Type B pancreatic cell (in vitro differentiated cells): ENCODE data around the gene XRRA1. TPM values are rescaled to one million over a fixed set of nuclear protein-coding genes. Genes with fewer than 3 reads are reported as not detected.

Source experiments
- DNase-seq: peaks from one replicate; pipeline ENCODE4 v3.0.0; 2021; ENCODE audit warnings: mixed read lengths; ENCODE audit not compliant: unreplicated experiment; ENCODE audit errors: extremely low spot score
- H3K27ac Mint-ChIP-seq: 2 replicates; pipeline ENCODE4 v1.8.0; 2021; ENCODE audit warnings: mild to moderate bottlenecking, mixed read lengths
- H3K27me3 Mint-ChIP-seq: 2 replicates; pipeline ENCODE4 v1.8.0; 2021; ENCODE audit warnings: mixed read lengths
- H3K36me3 Mint-ChIP-seq: 2 replicates; pipeline ENCODE4 v1.8.0; 2021; ENCODE audit warnings: mixed read lengths
- H3K4me1 Mint-ChIP-seq: one replicate; pipeline ENCODE4 v1.8.0; 2021; ENCODE audit warnings: mixed read lengths; ENCODE audit not compliant: unreplicated experiment
- H3K4me3 Mint-ChIP-seq: 2 replicates; pipeline ENCODE4 v1.8.0; 2021; ENCODE audit warnings: mild to moderate bottlenecking, mixed read lengths
- H3K9me3 Mint-ChIP-seq: 2 replicates; pipeline ENCODE4 v1.8.0; 2021; ENCODE audit warnings: mixed read lengths
- total RNA-seq: library from RNA; stranded (reverse); gene quantifications from 2 replicates; pipeline ENCODE4 v1.2.1, GENCODE V29; 2021; ENCODE audit warnings: low replicate concordance
- TF ChIP-seq, protein P1 (sequence below): fragments of 200-600 bp; sonication (generic); conservative IDR thresholded peaks from 2 replicates; pipeline ENCODE4 v1.5.0; 2021; ENCODE audit warnings: antibody characterized with exemption, mild to moderate bottlenecking

The XRRA1 gene
- total RNA-seq, 1 donor from 2014 or later = 8.8 TPM

DNA sequence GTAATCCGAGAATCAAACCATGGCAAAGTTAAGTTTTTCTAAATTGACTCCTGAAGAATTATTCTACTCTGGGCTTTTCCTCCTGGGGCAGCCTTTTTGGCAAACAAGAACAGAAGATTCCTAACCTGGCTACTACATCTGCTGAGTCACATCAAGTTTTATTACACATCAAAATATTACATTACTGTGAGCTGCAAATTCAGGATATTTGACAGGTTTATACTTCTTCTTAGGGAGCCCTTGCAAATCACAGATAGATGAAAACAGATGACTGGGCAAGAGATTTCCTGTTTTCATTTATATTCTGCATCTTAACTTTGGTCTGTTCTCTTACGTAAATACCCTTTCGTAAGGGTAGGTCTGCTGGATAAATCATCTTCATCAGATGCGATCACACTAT is 23.6 kb downstream of the XRRA1 start:
- peaks cover 16% of the 10 kb centered on the region for H3K4me1 Mint-ChIP-seq
- TF ChIP-seq, protein P1, sequence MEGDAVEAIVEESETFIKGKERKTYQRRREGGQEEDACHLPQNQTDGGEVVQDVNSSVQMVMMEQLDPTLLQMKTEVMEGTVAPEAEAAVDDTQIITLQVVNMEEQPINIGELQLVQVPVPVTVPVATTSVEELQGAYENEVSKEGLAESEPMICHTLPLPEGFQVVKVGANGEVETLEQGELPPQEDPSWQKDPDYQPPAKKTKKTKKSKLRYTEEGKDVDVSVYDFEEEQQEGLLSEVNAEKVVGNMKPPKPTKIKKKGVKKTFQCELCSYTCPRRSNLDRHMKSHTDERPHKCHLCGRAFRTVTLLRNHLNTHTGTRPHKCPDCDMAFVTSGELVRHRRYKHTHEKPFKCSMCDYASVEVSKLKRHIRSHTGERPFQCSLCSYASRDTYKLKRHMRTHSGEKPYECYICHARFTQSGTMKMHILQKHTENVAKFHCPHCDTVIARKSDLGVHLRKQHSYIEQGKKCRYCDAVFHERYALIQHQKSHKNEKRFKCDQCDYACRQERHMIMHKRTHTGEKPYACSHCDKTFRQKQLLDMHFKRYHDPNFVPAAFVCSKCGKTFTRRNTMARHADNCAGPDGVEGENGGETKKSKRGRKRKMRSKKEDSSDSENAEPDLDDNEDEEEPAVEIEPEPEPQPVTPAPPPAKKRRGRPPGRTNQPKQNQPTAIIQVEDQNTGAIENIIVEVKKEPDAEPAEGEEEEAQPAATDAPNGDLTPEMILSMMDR = no peak
- H3K36me3 Mint-ChIP-seq = peaks cover 15% of the 10 kb centered on the region
- no peaks in the 10 kb centered on the region for H3K27me3 Mint-ChIP-seq
- no peak overlapping the region for H3K27ac Mint-ChIP-seq
- H3K4me3 Mint-ChIP-seq = no peak overlapping the region
- no peaks in the 10 kb centered on the region for H3K9me3 Mint-ChIP-seq
- no peak for DNase-seq

DNA sequence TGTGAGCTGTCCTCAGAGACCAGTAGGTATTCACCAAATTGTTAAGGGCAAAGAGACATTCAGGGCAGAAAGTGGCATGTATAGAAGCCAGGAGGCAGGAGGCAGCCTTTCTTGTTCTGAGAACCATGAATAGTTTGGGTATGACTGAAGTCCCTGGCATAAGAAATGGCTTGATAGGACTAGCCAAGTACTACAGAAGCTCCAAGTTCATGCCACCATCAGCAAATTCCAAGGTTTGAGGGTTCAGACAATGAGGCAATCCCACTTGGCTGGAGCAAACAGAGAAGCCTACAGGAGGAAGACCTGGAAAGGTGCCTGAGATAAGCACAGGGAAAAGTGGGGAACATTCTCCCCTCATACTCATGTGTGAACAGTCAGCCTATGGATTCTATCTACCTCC is 25.8 kb downstream of the XRRA1 start:
- Mint-ChIP-seq H3K4me3 (no peak overlapping the region), H3K9me3 (no peaks in the 10 kb centered on the region), H3K36me3 (peaks cover 30% of the 10 kb centered on the region), H3K4me1 (peaks cover 16% of the 10 kb centered on the region), H3K27me3 (no peaks in the 10 kb centered on the region), H3K27ac (no peak overlapping the region)
- no peak for DNase-seq
- TF ChIP-seq, protein P1 = no peak

DNA sequence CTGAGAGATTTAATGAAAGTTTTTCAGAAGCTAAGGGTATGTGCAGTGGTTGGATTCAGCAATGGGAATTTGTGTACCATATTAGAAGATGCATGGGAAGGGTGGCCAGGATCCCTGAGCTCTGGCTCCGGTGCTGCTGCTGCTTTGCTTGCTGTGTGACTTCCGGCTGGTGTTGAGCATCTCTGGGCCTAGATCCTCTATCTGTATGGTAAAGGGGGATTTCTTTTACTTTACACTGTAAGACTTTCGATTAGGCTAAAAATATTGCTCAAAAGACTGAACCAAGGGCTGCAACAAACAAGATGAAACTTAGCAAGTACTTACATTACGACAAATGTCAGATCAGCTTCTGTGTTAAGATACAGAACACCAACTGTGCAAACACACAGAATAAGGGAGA is 39.1 kb downstream of the XRRA1 start:
- Mint-ChIP-seq H3K27ac (no peak overlapping the region), H3K4me3 (no peak overlapping the region), H3K27me3 (no peaks in the 10 kb centered on the region), H3K36me3 (peaks cover 8% of the 10 kb centered on the region), H3K9me3 (no peaks in the 10 kb centered on the region), H3K4me1 (no peaks in the 10 kb centered on the region)
- TF ChIP-seq, protein P1 = no peak
- DNase-seq = no peak

DNA sequence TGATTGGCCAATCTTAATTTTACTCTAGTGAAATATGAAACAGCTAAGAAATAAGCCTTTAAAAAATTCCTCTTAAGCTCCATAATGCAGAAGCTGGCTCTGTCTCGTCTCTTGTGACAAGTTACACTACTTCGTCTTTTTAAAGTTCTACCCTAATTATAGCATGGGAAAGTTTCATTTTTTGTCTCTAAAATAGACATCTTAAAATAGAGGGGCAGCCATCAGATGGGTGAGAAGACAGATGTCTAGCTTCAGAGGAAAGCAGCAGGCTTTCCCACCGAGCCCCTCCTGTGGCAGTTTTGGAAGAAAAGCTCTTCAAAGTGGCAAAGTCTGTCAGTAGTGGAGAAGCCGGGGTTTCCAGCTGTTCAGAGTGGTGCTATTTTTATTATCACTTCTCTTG is 39.5 kb downstream of the XRRA1 start:
- Mint-ChIP-seq H3K4me3 (no peak overlapping the region), H3K4me1 (no peaks in the 10 kb centered on the region), H3K9me3 (no peaks in the 10 kb centered on the region), H3K27me3 (no peaks in the 10 kb centered on the region), H3K27ac (no peak overlapping the region), H3K36me3 (peaks cover 8% of the 10 kb centered on the region)
- no peak for DNase-seq
- TF ChIP-seq, protein P1 = no peak

DNA sequence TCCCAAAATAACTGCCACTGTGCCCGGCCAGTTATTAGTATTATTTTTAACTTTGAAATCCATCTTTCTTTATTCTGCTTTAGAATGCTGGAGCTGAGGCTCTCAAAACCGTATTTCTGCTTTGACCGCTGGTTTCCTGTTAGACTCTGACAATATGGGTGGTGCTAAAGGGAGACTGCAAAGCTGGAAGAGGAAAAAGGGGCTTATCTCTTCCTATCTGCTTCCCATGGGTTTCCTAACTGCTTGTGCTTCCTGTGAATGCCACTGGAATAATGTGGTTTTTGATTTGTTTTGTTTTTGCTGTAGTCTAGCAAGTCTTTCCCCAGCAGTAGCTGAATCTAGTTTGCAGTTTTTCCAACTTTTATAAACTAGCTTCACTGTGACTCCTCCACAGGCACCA is 43.6 kb downstream of the XRRA1 start:
- Mint-ChIP-seq H3K27me3 (no peaks in the 10 kb centered on the region), H3K36me3 (peaks cover 15% of the 10 kb centered on the region), H3K27ac (no peak overlapping the region), H3K9me3 (peaks cover 4% of the 10 kb centered on the region), H3K4me3 (no peak overlapping the region), H3K4me1 (no peaks in the 10 kb centered on the region)
- DNase-seq = no peak
- TF ChIP-seq, protein P1 = no peak

DNA sequence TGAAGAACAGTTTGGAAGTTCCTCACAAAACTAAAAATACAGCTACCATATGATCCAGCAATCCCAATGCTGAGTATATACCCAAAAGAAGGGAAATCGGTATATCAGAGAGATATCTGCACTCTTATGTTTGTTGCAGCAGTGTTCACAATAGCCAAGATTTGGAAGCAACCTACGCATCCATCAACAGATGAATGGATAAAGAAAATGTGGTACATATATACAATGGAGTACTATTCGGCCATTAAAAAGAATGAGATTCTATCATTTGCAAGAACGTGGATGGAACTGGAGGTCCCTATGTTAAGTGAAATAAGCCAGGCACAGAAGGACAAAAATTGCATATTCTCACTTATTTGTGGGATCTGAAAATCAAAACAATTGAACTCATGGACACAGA is 46.5 kb downstream of the XRRA1 start:
- no peak overlapping the region for H3K4me3 Mint-ChIP-seq
- H3K27ac Mint-ChIP-seq = no peak overlapping the region
- peaks cover 15% of the 10 kb centered on the region for H3K9me3 Mint-ChIP-seq
- no peaks in the 10 kb centered on the region for H3K4me1 Mint-ChIP-seq
- H3K27me3 Mint-ChIP-seq = no peaks in the 10 kb centered on the region
- TF ChIP-seq, protein P1 = no peak
- H3K36me3 Mint-ChIP-seq = peaks cover 24% of the 10 kb centered on the region
- no peak for DNase-seq
